HG03095 (cell line): ENCODE results near the gene DDB1.

ENCODE experiments used
- ATAC-seq: cut with Tn5 transposase; IDR thresholded peaks from one replicate; pipeline ENCODE4 v1.9.1; 2021; ENCODE audit warnings: moderate library complexity; ENCODE audit not compliant: unreplicated experiment

The DDB1 gene

DNA sequence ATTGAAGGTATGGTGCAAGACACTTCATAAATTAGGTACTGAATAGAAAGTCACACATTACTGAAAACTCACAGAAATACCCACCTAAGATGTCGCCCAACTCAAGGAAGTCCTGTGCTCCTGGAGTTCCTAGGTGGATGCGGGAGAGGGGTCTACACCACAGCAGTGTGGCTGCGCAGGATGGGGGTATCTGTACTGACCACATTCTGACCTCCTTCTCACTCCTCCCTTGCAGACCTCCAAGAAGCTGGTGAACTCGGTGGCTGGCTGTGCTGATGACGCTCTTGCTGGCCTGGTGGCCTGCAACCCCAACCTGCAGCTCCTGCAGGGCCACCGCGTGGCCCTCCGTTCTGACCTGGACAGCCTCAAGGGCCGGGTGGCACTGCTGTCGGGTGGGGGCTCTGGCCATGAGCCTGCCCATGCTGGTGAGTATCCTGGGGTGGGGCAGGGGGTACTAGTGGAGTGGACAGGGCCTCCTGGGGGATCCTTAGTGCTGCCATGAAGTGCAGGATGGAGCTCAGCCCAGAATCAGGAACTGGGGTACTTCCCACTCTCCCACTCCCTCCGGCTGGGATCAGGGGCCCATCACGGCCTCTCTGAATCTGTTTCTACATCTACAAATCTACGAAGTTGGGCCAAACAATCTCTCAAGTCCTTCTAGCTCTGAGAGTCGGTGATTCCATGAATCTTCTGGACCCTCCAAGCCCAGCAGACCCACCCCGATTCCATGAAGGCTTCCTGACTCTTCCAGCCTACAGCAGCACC is 5.0 kb upstream of the DDB1 start:
- no peak for ATAC-seq

DNA sequence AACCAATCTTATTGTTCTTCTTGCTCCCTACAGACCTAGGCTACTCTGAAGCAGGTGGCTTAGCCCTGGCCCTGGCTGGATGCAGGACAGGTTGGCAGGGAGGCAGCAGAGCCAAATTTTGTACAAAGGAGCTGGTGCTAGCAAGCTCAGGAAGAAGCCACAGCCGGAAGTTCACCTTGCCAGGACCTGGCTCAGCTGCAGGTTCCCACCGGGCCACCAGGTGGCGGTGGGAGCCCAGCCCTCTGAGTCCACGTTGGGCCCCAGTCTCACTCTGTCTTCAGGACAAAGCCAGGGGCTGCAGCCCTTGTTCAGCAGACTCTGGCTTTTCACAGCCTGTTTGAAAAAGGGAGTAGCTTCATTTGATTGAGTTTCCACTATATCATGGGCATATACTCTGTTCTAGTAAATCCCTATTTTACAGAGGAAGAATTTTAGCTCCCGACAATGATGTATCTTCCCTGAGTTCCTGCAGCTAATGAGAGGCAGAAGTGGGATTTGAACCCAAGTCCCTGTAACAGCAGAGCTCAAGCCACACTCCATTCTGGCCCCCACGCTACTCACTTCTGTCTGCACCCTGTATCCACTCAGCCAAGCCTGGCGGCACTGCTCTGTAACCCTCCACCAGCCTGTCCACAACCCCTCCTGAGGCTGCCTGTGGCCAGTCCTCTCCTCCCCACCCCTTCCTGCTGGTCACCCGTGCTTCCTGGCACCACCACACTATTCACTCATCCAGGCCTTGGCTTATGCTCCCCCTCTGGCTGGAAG is 3.4 kb upstream of the DDB1 start:
- ATAC-seq = peak; percentile 45

DNA sequence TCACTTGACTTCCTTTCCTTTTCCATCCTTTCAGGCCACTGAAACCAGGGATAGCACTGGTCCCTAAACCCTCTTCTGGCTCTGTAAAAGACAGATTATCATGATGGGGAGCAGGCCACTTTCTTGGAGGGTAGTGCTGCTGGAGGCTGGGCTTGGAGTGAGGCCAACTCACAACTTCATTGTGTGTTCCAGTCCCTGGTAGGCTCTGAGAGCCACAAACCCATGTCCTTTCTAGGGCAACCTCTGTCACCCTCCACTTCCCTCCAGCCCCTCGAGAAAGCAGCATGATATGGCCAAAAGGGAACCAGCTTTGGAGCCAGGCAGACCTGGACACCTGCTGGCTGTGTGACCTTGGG is 2.4 kb upstream of the DDB1 start:
- ATAC-seq = no peak

DNA sequence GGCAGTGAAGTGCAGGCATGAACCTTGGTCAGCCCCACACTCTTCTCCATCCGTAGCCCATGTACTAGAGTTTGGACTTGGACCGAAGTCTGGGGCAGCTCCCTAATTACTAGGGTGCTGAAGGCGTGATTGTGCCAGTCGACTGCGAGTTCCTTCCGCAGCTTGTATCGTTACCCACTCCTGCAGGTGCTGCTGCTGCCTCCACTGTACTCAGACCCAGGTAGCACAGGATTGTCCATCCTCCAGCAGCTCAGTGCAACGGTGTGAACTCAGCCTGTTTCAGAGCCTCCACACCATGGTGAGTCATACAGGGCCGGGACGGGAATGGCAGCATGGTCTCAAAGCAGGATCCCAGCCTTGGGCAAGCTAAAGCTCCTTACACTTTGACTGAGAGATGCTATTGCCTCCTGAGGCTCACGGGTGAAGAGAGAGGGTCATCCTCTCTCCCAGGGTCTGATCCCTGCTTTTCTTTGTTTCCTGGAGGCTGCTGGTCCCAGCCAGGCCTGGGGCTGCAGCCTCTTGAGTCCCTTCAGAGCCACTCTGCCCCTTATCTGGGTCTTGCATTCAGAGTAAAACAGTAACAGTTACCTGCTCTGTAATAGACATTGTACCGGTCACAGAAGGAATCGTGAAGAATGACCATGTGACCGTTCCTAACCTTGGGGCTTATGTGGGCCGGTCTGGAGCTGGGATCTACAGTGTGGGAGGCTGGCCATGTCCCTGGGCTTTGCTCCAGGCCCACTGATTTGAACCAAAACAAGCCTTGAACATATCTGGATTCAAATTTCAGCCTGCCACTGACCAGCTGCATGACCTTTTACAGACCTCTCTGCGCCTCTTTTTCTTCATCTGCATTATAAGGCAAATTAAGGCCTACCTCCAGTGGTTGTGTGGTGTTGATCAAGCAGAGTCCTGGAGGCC is 1.8 kb upstream of the DDB1 start:
- no peak for ATAC-seq

DNA sequence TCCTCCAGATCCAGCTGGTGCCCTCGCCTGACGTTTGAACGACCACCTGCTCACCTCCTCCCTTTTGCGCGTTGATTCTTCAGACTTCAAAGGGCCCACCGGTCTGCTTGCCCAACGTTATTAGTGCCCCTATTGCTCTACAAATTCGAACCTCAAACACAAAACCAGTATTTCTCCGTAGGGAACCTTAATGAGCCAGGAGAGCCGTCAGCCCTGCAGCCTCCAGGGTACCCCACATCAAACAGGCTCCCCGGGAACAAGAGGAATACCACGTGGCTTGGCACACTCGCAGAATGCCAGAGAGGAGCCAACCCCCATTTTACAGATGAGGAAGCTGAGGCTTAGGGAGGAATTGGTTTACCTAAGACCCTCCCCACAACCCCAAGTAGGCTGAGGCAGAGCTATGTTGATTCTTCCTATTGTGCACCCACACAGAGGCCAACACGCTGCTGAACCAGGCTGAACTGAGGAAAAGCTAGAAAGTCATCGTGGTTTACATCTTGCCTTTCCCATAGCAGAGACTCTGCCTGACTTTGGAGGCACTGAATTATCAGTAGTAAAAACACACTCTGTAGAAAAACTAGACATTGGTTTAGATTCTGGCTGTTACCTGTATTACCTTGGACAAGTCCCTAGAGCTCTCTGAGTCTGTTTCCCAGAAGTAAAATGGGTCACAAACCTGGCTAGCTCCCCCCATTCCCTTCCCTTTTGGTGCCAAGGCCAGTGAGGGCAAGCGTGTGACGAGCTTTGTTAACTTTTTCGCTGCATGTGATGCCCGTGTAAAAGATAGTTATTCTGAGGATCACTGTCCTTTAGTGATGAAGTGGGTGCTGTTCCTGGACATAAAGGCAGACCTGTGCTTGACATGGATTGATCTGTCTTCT is 887 bp upstream of the DDB1 start:
- no peak for ATAC-seq

DNA sequence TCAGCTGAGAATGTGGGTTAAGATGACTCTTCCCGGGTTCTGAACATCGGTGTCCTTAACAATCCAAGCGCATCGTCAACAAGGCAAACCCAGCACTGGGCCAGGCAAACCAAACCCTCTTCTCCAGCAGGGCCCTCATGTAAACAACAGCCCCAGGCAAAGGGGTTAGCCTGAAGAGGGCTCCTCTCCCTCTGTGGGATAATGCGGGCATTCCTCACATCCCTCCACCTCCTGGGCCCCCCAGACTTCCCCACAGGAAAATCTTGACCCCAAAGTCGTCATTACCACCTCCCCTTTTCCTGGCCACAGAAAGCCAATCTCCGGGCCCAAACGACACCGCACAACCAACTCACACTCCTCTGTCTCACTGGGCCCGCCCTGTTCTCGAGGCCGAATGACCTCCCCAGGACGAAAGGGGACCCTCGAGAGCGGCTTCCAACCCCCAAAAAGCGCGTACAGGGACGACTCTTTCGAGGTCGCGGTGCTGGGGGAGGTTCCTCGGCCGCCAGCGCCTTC is 566 bp downstream of the DDB1 start:
- ATAC-seq = no peak

DNA sequence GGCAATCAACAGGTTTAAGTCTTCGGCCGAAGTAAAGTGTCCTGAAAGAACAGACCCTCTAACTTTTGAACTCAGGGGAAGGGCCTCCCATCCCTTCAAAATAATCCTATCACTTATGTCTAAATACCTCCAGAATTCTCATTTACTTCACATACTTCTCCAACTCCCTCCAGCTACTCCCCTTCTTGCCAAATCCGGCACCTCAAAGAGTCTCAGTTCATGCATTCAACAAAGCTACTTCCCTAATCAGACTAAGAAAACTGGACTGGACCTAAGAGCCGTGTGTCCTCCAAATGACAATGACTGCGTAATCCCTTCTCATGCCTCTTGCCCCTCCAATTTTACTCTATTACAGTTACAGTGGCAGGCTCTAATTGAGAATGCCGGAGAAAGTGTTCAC is 1.3 kb downstream of the DDB1 start:
- ATAC-seq = no peak

DNA sequence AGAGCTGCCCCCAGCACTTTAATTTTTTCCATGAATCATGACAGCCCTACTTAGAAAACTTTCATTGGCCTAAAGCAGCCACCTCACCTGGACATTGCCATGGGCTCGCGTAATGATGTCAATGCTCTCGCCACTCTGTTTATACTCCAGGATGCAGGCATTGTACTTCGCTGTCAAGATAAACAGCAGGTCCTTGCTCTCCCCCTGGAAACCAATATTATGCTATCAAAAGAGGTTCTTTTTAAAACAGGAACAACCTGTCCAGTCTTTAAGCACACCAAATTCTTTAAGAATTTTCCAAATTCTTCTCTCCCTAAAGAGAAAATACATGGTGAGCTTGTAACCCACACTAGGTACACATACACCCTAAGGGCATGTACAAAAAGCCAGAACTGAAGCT is 3.0 kb downstream of the DDB1 start:
- ATAC-seq = no peak

DNA sequence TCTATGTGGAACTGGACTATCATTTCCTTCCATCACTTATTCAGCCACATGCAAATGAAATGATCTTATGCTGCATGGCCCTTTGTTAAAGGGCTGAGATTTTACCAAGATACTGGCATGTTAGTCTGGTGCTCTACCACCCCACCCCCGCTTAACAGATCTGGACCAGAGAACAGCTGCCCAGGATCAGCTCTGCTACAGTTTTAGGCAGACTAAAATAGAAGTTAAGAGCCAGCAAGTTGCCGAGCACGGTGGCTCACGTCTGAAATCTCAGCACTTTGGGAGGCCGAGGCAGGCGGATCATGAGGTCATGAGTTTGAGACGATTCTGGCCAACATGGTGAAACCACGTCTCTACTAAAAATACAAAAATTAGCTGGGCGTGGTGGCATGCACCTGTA is 4.6 kb downstream of the DDB1 start:
- no peak for ATAC-seq

DNA sequence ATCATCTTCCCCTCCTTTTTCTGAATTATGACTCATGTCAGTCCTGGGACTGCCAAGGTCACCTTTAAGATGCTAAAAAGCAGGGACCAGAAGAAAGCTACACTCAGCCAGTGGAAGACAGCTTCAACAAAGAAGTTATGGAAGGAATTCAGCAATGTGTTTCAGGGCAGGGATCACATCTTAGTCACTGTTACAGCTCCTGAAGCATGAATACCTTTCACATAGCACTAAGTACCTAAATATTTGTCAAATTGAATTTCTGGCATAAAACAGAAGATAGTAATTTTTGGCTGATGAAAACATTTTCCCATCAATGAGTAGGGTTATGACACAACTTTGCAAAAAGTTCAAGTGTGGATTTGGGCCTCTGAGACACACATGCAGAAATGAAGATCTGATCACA is 5.2 kb downstream of the DDB1 start:
- no peak for ATAC-seq

DNA sequence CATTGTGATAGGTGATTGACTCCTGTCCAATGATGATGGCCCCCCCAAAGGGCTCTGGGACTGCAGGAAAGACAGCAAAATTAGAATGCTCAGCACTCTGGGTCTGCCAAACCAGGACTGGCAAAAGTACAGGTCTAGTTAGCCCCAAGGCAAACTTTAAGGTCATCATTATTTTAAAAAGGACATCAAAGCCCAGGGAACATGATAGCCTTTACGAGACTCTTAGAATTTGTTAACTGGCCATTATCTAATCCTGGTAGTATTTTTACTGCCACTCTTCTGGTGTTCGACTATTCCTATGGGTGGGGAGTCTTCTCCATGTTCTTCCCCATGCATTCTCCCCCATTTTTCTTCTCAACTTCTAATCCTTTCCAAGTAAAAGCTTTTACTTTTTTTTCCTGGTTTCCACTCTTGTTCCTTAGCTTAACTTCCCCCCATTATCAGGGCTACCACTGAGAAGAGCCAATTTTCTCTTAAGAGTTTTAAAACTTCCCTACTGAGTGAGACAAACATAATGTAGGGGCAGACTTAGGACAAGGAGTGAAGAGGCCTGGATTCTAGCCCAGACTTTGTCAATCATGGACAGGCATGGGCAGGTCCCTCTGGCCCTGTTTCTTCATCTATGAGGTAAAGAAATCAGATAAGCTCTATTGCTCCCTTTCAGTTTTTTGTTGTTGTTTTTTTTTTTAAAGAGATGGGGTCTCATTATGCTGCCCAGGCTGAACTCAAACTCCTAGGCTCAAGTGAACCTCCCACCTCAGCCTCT is 7.1 kb downstream of the DDB1 start:
- no peak for ATAC-seq

DNA sequence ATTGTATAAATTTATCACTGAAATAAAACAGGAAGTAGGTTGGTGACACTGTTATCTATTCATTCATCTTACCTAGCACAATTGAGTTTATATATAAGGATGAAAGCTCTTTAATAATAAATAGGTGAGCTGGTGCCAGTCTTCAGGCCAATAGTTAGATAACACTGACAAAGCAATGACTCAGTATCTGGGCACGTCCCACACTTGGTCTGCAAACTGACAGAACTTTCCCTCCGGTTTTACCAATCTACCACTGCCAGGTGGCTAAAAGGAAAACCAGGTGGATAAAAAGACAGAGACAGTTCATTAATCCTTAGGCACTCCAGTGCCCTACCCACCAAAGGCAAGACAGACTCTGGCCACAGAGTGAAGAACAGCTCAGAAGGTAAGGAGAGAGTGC is 17.6 kb downstream of the DDB1 start:
- no peak for ATAC-seq

DNA sequence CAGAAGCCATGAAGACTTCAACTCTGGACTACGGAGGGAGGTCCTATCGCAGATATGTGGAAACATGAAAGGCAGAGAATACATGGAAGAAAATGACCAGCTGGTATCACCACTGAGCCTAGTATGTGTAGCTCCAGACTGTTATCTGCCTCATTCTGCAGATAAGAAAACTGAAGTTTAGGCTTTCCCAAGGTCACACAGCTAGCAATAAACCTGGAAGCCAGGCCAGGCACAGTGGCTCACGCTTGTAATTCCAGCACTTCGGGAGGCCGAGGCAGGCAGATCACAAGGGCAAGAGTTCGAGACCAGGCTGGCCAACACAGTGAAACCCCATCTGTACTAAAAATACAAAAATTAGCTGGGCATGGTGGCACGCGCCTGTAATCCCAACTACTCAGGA is 22.2 kb downstream of the DDB1 start:
- ATAC-seq = no peak

DNA sequence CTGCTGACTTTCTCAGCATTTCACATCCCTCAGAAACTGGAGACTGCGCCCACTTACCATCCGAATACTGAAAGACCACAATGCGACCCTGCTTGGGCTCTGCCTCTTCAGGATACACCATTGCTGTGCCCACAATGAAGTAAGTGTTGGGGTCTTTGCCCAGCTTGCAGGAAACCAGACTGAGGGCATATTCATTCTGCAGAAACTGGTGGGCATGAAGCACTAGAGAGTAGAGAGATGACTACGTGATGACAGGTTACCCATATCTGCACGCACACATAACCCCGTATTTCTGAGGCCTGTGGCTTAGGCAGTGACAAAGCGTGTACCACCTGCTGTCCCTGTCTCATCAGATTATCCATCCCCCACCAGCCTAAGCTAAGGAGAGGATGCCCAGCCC is 23.2 kb downstream of the DDB1 start:
- no peak for ATAC-seq

DNA sequence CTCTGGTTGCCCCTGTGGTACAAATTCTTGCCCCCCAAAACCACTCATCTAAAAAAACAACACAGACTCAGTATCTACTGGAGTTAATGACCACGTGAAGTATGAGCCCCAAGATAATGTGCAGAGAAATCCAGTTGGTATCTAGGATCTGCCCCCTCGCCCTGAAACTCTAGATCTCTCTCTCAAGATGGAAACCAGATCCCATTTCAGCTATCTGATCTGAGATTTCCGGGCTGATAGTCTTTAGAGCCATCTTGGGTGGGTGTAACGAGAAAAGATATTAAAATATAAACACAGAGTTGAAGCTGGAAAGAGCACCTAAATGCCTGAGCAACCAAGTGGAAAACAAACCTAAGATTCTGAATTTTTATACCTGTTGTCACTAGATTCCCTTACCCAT is 23.8 kb downstream of the DDB1 start:
- ATAC-seq = no peak

DNA sequence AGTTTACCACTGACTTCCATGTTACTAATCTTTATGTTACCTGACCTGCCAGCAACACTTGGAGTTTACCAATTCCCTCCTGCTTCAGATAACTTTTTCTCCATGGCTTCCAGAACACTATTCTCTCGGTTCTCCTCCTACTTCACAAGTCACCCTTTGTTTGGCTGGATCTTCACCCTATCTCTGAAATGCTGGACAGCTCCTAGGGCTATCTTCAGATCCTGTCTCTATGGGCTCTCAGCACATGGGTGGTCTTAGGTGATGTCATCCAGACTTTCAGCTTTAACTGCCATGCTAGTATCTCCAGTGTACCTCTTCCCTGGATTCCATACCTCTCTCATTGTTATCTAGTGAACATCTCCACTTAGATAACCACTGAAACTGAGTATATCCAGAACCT is 25.6 kb downstream of the DDB1 start:
- ATAC-seq = no peak

DNA sequence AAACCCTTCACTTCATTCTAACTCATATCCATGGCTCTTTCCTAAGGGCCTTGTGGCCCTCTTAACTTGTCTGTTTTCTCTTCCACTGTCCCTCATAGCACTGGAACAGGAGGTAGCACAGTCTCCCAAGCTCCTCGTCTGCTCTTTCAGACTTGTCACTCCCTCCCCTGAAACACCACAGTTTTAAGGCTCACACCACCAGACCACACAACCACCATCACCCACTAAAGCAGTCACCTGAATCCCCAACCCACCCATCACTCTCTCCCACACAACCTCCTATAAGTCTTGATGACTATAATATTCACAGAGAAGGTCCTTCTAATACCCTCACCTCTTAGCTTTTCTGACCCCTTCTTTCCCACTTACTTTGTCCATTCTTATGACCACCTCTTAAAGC is 26.7 kb downstream of the DDB1 start:
- no peak for ATAC-seq

DNA sequence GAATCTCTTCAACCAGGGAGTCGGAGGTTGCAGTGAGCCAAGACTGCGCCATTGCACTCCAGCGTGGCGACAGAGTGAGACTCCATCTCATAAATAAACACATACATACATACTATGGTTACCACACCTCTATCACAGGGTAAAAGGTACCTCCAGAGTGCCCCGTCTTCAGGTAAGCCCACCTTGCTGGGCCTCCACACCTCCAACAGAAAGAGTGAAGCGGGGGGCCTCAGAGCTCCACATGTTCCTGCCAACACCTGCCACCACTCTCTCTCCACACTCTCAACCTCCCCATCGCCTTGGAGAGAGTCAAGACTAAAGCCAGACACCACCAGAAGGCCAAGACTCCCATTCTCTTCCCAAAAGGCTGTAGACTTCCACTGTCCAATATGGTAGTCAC is 27.5 kb downstream of the DDB1 start:
- ATAC-seq = no peak

DNA sequence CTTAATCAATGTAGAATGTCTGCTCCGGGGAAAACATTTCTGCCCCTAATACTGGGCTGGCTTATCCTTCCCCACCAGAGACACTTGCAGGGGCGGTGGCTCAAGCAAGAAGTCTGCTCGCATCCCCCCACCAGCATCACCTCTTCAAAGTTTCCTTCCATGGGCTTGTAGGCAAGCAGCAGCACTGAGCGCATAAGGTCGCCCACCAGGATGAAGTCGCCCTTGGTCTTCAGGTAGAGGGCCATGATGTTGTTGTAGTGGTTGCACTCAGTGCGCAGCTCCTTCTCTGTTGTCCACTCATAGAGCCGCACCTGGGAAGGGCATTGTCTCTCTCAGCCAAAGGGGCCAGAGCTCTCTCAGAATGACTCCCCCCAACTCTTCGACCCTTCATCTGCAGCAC is 29.2 kb downstream of the DDB1 start:
- no peak for ATAC-seq

DNA sequence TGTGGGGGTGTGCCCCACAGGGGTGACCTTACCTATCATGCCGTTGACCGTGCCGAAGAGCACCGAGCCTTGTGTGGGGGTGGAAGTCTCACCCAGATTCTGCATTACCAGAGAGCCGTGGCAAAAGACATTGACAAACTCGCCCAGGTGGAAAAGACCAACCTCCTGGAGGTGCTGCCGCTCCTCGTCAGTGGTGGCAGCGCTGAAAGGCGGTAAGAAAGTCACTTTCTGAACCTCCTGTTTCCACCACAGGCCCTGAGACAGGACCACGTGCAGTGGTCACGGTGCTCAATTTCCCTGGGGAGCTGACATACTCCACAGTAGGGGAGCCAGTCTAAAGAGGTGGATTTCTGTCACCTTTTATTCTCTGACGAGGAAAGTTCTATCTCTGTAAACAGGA is 30.4 kb downstream of the DDB1 start:
- no peak for ATAC-seq
